DOHH2 (cell line): ENCODE measurements around the gene FRMD8.

ENCODE experiments used
- EZH2phosphoT487 ChIP-seq: fragments of 200-600 bp; sonication (generic); IDR thresholded peaks from 2 replicates; pipeline ENCODE4 v1.6.1; 2017; ENCODE audit warnings: borderline replicate concordance, mild to moderate bottlenecking, antibody characterized with exemption, low read length, moderate library complexity, mixed read lengths
- TF ChIP-seq, protein P1 (sequence below): fragments of 200-600 bp; sonication (generic); IDR thresholded peaks from one replicate; pipeline ENCODE4 v1.5.1; 2014; ENCODE audit warnings: antibody characterized with exemption, mild to moderate bottlenecking, low read depth, low read length; ENCODE audit not compliant: poor library complexity, severe bottlenecking

DNA sequence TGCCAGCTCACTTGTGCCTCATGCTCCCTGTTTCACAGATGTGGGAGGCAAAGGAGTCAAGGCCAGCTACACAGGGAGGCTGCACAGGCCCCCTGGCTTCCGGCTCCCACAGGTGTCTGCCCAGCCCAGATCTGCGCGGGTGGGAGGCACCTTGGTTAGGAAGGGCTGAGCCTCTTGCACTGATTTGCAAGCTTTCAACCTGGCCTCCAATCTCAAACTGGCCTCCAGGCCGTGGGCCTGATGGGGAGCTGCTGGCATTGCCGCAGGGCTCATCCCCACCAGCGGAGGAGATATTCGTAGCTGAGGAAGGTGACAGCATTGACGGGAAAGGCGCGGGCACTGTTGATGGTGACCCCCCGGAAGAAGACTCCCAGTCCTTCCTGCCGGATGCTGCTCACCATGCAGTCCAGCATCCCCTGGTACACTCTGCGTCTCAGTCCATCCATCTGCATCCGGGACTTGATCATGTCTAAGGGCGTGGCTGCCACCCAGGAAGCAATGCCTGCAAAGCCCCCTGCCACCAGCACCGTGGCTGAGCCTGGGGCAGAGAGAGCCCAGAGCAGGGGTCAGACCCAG lies 10.2 kb upstream of the FRMD8 start:
- TF ChIP-seq, protein P1, sequence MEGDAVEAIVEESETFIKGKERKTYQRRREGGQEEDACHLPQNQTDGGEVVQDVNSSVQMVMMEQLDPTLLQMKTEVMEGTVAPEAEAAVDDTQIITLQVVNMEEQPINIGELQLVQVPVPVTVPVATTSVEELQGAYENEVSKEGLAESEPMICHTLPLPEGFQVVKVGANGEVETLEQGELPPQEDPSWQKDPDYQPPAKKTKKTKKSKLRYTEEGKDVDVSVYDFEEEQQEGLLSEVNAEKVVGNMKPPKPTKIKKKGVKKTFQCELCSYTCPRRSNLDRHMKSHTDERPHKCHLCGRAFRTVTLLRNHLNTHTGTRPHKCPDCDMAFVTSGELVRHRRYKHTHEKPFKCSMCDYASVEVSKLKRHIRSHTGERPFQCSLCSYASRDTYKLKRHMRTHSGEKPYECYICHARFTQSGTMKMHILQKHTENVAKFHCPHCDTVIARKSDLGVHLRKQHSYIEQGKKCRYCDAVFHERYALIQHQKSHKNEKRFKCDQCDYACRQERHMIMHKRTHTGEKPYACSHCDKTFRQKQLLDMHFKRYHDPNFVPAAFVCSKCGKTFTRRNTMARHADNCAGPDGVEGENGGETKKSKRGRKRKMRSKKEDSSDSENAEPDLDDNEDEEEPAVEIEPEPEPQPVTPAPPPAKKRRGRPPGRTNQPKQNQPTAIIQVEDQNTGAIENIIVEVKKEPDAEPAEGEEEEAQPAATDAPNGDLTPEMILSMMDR = no peak
- TF ChIP-seq EZH2phosphoT487 = no peak
